ENCODE results near the gene NRN1. TPM values are rescaled to one million over a fixed set of nuclear protein-coding genes. Genes with fewer than 3 reads are reported as not detected.
"Not testable (repeated sequence)": the region's sequence is repeated elsewhere in the genome, so short reads cannot be mapped to it uniquely, and the experiment has no call there.

Gene NRN1
- total RNA-seq, 2 donors from 2014 or later, result 1.1 TPM

GRCh38 chr6:6037179-6037578, 30.5 kb upstream of the NRN1 start:
- Histone ChIP-seq H3K36me3 (no peaks in the 10 kb centered on the region), H3K27ac (no peak overlapping the region), H3K9me3 (no peaks in the 10 kb centered on the region), H3K27me3 (replicated peaks; ENCODE audit: insufficient read depth) (no peaks in the 10 kb centered on the region), H3K4me1 (replicated peaks) (no peaks in the 10 kb centered on the region), H3K4me3 (no peak overlapping the region)
- DNase-seq (ENCODE audit: low spot score), result no peak
- TF ChIP-seq POLR2AphosphoS5 (IDR thresholded peaks at IDR 0.05) (no peak), POLR2A (IDR thresholded peaks at IDR 0.05) (no peak), CTCF (IDR thresholded peaks at IDR 0.05) (no peak)
- intact Hi-C loops (cut with DNase I), result no loop called here
- 94% methylated on average over 4 of the region's 4 CpGs for WGBS

- no peak overlapping the region for H3K4me3 ChIP-seq
- DNase-seq (ENCODE audit: low spot score), result no peak
- H3K27ac ChIP-seq, result no peak overlapping the region
- H3K36me3 ChIP-seq, result no peaks in the 10 kb centered on the region
- WGBS, result 62% methylated on average over 4 of the region's 4 CpGs
- intact Hi-C loops (cut with DNase I), result no loop called here
- TF ChIP-seq CTCF (IDR thresholded peaks at IDR 0.05), result no peak
- H3K27me3 ChIP-seq (replicated peaks; ENCODE audit: insufficient read depth), result no peaks in the 10 kb centered on the region
- no peaks in the 10 kb centered on the region for H3K4me1 ChIP-seq (replicated peaks)
- no peaks in the 10 kb centered on the region for H3K9me3 ChIP-seq
These were observed 27.1 kb upstream of the NRN1 start for GRCh38 chr6:6033858-6034257.

- no peak overlapping the region for H3K27ac ChIP-seq
These were observed 19.9 kb upstream of the NRN1 start for GRCh38 chr6:6026513-6027205.

GRCh38 chr6:6025736-6026135, 19.0 kb upstream of the NRN1 start:
- WGBS, result 51% methylated on average over 5 of the region's 5 CpGs
- intact Hi-C loops (cut with DNase I), result no loop called here
- no peaks in the 10 kb centered on the region for H3K36me3 ChIP-seq
- H3K27me3 ChIP-seq (replicated peaks; ENCODE audit: insufficient read depth), result no peaks in the 10 kb centered on the region
- H3K27ac ChIP-seq, result no peak overlapping the region
- no peaks in the 10 kb centered on the region for H3K4me1 ChIP-seq (replicated peaks)
- no peak overlapping the region for H3K4me3 ChIP-seq
- no peak for DNase-seq (ENCODE audit: low spot score)
- H3K9me3 ChIP-seq, result no peaks in the 10 kb centered on the region
- TF ChIP-seq POLR2AphosphoS5 (IDR thresholded peaks at IDR 0.05) (no peak), POLR2A (IDR thresholded peaks at IDR 0.05) (no peak), CTCF (IDR thresholded peaks at IDR 0.05) (no peak)

More at GRCh38 chr6:6026513-6027205, 19.9 kb upstream of the NRN1 start:
- Histone ChIP-seq H3K27me3 (replicated peaks; ENCODE audit: insufficient read depth) (no peaks in the 10 kb centered on the region), H3K36me3 (no peaks in the 10 kb centered on the region), H3K9me3 (no peaks in the 10 kb centered on the region), H3K4me1 (replicated peaks) (no peaks in the 10 kb centered on the region), H3K4me3 (no peak overlapping the region)
- intact Hi-C loops (cut with DNase I), result no loop called here
- no peak for TF ChIP-seq POLR2AphosphoS5 (IDR thresholded peaks at IDR 0.05)
- TF ChIP-seq CTCF (IDR thresholded peaks at IDR 0.05), result no peak
- TF ChIP-seq POLR2A (IDR thresholded peaks at IDR 0.05), result no peak
- WGBS, result 64% methylated on average over 2 of the region's 2 CpGs
- DNase-seq (ENCODE audit: low spot score), result no peak

- H3K27me3 ChIP-seq (replicated peaks; ENCODE audit: insufficient read depth), result no peaks in the 10 kb centered on the region
- H3K36me3 ChIP-seq, result no peaks in the 10 kb centered on the region
- no peak overlapping the region for H3K4me3 ChIP-seq
- no peak for DNase-seq (ENCODE audit: low spot score)
- no peak overlapping the region for H3K27ac ChIP-seq
- intact Hi-C loops (cut with DNase I), result no loop called here
- TF ChIP-seq POLR2A (IDR thresholded peaks at IDR 0.05), result no peak
- no peak for TF ChIP-seq CTCF (IDR thresholded peaks at IDR 0.05)
- TF ChIP-seq POLR2AphosphoS5 (IDR thresholded peaks at IDR 0.05), result no peak
- WGBS, result 64% methylated on average over 5 of the region's 5 CpGs
- H3K9me3 ChIP-seq, result no peaks in the 10 kb centered on the region
- H3K4me1 ChIP-seq (replicated peaks), result no peaks in the 10 kb centered on the region
These were observed 17.5 kb upstream of the NRN1 start for GRCh38 chr6:6024220-6024619.

GRCh38 chr6:6022841-6023240, 16.1 kb upstream of the NRN1 start:
- DNase-seq (ENCODE audit: low spot score); H3K27me3 ChIP-seq (replicated peaks; ENCODE audit: insufficient read depth); H3K9me3 ChIP-seq; H3K27ac ChIP-seq; H3K4me3 ChIP-seq; H3K36me3 ChIP-seq; H3K4me1 ChIP-seq (replicated peaks); intact Hi-C loops (cut with DNase I): not testable (repeated sequence)
- 69% methylated on average over 2 of the region's 2 CpGs for WGBS

Measured in prostate gland (tissue), 2 donors.